Keratinocyte (primary cell): ENCODE results near the gene SHROOM4.

Experiments
- CTCF ChIP-seq, 3 experiments: IDR thresholded peaks in 1 of 3; conservative IDR thresholded peaks in 1 of 3; optimal IDR thresholded peaks in 1 of 3; 2 replicates in 2 of 3; 3 replicates in 1 of 3; pipeline versions ENCODE3 to v1.5.1; 2011; ENCODE audit warnings: low read length in 3 of 3, mild to moderate bottlenecking in 3 of 3, moderate library complexity in 2 of 3, control low read depth in 1 of 3, inconsistent platforms in 1 of 3; ENCODE audit not compliant: insufficient read depth in 2 of 3; ENCODE audit errors: extremely low read depth in 1 of 3
- EZH2 ChIP-seq: IDR thresholded peaks from one replicate; pipeline ENCODE4 v1.6.1; 2012; ENCODE audit warnings: inconsistent platforms, mild to moderate bottlenecking, low read length, moderate library complexity

GRCh38 chrX:50716706-50717105 is 97.3 kb downstream of the SHROOM4 start:
- TF ChIP-seq CTCF (optimal IDR thresholded peaks at IDR 0.05 in 1 of 3, IDR thresholded peaks at IDR 0.05 in 1 of 3, conservative IDR thresholded peaks at IDR 0.05 in 1 of 3; ENCODE audit: extremely low read depth in 1 of 3, insufficient read depth in 2 of 3, low read length in 3 of 3) (no peak), EZH2 (no peak)
